HG03575 (cell line): ENCODE data around the gene HMGN1.

Source experiments
- ATAC-seq: cut with Tn5 transposase; IDR thresholded peaks from one replicate; pipeline ENCODE4 v1.9.1; 2021; ENCODE audit not compliant: unreplicated experiment, insufficient number of reproducible peaks, low FRiP score; ENCODE audit errors: extremely low read depth

The HMGN1 gene

DNA sequence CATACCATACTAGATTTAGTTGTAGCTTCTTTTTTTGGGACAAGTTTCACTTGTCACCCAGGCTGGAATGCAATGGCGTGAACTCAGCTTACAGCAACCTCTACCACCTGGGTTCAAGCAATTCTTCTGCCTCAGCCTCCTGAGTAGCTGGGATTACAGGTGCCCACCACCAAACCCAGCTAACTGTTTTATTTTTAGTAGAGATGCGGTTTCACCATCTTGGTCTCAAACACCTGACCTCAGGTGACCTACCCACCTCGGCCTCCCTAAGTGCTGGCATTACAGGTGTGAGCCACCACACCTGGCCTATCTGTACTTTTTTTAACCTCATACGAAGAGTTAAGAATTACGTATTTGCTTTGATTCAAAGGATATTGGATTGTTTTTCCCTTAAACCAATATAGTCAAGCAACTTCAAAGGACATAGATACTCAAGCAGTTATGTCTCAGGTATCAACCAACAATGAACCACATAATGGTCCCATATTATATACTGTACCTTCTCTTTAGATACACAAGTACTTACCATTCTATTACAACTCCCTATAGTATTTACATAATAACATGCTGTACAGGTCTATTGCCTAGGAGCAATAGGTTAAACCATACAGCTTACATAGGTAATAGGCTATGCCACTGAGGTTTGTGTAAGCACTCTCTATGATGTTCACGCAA, 7.5 kb downstream of the HMGN1 start:
- ATAC-seq: no peak

GRCh38 chr21:39340687-39341086, 8.2 kb downstream of the HMGN1 start:
- no peak for ATAC-seq

GRCh38 chr21:39339231-39339630, 9.7 kb downstream of the HMGN1 start:
- ATAC-seq: no peak

- ATAC-seq: no peak
Measured at GRCh38 chr21:39336457-39337008, 12.4 kb downstream of the HMGN1 start.

GRCh38 chr21:39334611-39335010, 14.3 kb downstream of the HMGN1 start:
- ATAC-seq: no peak

DNA sequence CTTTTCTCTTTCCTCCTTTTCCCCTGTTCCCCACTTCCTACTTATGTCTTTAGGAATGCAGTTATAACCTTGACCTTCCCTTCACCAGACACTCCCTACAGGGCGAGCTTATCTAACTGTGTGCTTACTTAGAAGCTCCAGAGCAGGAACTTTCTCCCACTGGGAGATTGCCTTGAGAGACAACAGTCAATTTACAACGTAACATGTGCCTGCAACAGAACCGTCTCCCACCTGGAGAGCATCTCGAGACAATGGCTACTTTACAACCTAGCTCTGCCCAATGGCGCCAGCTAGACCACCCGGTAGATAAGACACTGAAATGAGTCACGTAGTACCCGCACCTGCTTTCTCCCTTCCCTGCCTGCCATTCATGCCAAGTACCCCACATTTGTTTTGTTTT, 16.7 kb downstream of the HMGN1 start:
- no peak for ATAC-seq

DNA sequence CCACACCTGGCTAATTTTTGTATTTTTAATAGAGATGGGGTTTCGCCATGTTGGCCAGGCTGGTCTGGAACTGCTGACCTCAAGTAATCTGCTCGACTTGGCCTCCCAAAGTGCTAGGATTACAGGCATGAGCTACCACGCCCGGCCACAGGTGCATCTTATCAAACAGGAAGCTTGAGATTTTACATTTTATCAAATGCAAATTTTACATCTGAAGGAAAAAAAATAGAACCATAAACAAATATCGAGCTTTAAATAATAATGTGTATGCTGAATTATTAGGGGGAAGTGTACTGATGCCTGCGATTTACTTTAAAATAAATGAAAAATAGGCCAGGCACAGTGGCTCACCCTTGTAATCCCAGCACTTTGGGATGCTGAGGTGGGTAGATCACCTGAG, 18.9 kb downstream of the HMGN1 start:
- no peak for ATAC-seq

DNA sequence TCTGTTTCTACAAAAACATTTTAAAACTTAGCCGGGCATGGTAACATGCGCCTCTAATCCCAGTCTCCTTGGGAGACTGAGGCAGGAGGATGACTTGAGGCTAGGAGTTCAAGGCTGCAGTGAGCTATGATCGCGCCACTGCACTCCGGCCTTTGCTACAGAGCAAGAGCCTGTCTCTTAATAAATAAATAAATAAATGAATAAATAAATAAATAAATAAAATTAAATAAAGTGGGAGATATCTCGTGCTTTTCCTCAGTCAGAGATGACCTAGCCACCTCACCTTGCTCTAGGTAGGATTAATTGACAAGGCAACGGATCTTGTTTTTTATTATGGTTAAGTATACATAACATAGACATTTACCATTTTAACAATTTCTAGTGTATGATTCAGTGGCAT, 21.2 kb downstream of the HMGN1 start:
- ATAC-seq: no peak

DNA sequence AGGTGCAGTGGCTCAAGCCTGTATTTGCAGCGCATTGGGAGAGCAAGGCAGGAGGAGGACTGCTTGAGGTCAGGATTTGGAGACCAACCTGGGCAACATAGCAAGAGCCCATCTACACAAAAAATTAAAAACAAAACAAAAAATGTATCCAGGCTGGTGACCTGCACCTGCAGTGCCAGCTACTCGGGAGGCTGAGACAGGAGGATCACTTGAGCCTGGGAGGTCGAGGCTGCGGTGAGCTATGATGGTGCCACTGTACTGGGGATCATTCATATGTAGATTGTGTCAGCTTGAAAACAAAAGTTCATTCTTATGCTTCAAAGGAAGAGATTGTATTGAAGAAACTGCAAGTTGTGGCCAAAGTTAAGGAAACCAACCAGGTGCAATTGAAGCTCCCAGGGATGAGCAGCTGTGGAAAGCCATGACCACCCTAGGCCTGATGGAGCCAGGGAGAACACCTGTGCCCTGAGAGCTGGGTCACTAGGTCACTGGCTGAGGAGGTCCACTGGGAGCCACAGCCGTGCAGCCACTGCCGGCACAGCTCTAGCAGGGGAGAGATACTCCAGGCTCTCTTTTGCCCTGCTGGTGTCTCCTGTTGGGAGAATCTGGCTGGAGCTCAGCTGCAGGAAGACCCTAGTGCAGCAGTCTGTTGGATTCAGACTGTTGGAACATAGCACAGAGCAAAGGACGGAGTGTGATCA, 22.1 kb downstream of the HMGN1 start:
- ATAC-seq: no peak

DNA sequence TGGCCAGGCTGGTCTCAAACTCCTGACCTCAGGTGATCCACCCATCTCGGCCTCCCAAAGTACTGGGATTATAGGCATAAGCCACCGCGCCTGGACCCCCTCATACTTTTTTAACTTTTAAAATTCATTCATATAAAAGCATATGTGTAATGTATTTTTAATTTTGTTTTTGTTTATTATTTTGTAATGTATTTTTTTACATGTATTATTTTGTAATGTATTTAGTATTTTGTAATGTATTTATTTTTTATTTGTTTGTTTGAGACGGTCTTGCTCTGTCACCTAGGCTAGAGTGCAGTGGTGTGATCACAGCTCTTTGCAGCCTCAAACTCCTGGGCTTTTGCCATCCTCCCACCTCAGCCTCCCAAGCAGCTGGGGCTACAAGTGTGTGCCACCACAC, 23.4 kb downstream of the HMGN1 start:
- ATAC-seq: no peak

DNA sequence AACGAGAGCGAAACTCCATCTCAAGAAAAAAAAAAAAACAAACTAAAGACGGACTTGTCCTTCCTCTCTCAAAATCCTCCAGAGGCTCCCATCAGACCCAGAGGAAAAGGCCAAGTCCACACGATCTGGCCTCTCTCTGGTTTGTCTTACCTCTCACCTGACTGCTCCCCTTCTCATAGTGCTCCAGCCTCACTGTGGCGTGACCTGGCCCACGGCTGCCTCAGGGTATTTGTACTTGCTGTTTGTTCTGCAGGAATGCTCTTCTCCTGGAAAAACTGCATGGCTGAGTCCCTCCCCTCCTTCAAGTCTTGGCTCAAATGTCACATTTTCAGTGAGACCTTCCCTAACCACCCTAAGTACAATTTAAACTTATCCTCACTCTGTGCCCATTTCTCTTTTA, 27.5 kb downstream of the HMGN1 start:
- ATAC-seq: no peak

DNA sequence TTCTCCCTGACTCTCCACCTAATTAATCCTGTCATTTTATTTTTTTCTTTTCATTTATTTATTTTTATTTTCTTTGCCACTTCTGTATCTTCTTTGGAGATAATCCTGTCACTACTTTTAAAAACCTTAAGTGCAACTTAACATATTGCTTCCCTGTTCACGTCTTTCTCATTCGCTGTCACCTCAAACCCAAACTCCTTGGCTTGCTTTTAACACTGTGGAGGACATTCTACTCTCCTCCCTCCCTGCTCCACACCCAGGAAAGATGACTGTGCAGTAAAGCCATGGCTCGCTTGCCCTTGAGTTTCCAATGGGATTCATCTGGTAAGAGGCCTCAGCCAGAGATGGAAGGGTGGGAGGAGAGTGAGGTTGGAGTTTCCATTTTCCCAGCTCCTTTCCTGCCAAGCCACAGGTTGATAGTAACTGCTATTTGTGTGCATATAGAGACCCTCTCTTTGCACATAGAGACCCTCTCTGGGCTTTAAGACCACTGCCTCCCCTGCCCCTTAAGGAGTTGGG, 29.0 kb downstream of the HMGN1 start:
- ATAC-seq: no peak

GRCh38 chr21:39319251-39319756, 29.6 kb downstream of the HMGN1 start:
- ATAC-seq: no peak

DNA sequence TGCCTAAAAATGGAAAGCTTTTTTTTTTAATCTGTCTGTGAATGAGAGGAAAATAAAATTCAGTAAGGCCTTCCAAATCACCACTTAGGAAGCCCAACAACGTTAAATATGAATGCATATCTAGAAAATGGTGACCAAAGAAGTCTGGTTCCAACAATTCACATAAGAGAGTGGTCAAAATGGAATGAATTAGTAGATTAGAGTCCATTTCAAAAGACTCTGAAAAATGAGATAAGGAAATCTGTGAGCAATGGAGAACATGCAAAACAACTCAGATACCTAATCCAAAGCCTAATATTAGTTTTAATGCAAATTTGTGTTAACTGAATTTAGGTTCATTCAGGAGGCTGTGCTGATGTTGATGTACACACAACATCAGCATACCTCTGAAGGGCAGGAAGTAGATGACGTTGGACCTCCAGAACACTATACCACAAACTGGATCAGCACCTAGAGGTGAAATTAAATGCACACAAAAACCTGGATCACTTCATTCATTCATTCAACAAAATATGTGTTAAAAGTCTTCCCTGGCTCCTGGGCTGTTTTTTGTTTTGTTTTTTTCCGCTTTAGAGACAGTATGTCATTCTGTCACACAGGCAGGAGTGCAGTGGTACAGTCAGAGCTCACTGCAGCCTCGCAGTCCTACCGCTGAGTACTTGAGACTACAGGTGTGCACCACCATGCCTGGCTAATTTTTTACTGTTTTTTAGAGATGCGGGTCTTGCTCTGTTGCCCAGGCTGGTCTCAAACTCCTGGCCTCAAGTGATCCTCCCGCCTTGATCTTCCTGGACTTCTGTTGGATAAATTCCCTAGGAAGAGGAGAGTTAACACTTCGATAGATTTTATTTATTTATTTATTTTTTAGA, 30.6 kb downstream of the HMGN1 start:
- no peak for ATAC-seq

- ATAC-seq: no peak
Measured at GRCh38 chr21:39317134-39318090, 31.5 kb downstream of the HMGN1 start.

GRCh38 chr21:39316729-39317128, 32.2 kb downstream of the HMGN1 start:
- no peak for ATAC-seq

- no peak for ATAC-seq
Measured at GRCh38 chr21:39315603-39316445, 33.1 kb downstream of the HMGN1 start.
